Glutamatergic neuron (in vitro differentiated cells): ENCODE data around the gene BNIP1. TPM values are rescaled to one million over a fixed set of nuclear protein-coding genes. Genes with fewer than 3 reads are reported as not detected.

Experiments used
- DNase-seq: peaks from one replicate; pipeline ENCODE4 v3.0.0; 2022
- H3K27ac Mint-ChIP-seq: one replicate; pipeline ENCODE4 v1.8.0; 2020; ENCODE audit warnings: mild to moderate bottlenecking, mixed read lengths, inconsistent platforms; ENCODE audit not compliant: unreplicated experiment
- H3K27me3 Mint-ChIP-seq: one replicate; pipeline ENCODE4 v1.8.0; 2020; ENCODE audit warnings: mild to moderate bottlenecking, moderate library complexity, mixed read lengths, inconsistent platforms; ENCODE audit not compliant: unreplicated experiment
- H3K36me3 Mint-ChIP-seq: one replicate; pipeline ENCODE4 v1.8.0; 2020; ENCODE audit warnings: mild to moderate bottlenecking, mixed read lengths, inconsistent platforms; ENCODE audit not compliant: unreplicated experiment
- H3K4me1 Mint-ChIP-seq: one replicate; pipeline ENCODE4 v1.8.0; 2020; ENCODE audit warnings: mild to moderate bottlenecking, low read depth, mixed read lengths, inconsistent platforms; ENCODE audit not compliant: unreplicated experiment
- H3K4me3 Mint-ChIP-seq: one replicate; pipeline ENCODE4 v1.8.0; 2020; ENCODE audit warnings: mild to moderate bottlenecking, mixed read lengths, inconsistent platforms; ENCODE audit not compliant: unreplicated experiment
- H3K9me3 Mint-ChIP-seq: one replicate; pipeline ENCODE4 v1.8.0; 2020; ENCODE audit warnings: mild to moderate bottlenecking, moderate library complexity, mixed read lengths, inconsistent platforms; ENCODE audit not compliant: unreplicated experiment
- CTCF ChIP-seq: fragments of 200-600 bp; sonication (generic); IDR thresholded peaks from one replicate; pipeline ENCODE4 v1.5.0; 2021; ENCODE audit not compliant: partially characterized antibody, unreplicated experiment
- total RNA-seq: library from RNA; stranded (reverse); fragmentation: NEBNext Ultra II Directional; extraction: Animal tissue kit (Norgen Biotek cat#: 25700); gene quantifications from one replicate; pipeline ENCODE4 v1.2.1, GENCODE V29; 2021; ENCODE audit not compliant: unreplicated experiment

Gene BNIP1
- total RNA-seq, 1 donor from 2014 or later, result 12.5 TPM

DNA sequence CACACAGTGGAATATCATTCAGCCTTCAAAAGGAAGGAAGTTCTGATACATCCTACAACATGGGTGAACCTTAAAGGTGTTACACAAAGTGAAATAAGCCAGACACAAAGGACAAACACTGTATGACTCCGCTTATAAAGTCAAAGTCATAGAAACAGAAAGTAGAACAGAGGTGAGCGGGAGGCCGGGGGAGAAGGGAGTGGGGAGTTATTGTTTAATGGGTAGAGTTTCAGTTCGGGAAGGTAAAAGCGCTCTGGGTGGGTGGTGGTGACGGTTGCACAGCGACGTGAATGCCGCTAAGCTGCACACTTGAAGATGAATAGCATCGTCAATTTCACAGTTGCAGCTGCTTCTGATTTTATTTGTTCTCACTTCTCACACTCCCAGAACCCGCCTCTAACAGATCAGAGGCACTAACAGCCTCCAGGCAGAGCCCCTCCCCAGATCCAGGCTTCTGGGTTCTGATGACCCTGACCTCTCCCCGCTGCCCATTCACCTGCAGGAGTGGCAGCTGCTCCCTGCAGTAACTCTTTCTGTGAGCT lies 34.1 kb downstream of the BNIP1 start:
- Mint-ChIP-seq H3K36me3 (peaks cover 9% of the 10 kb centered on the region), H3K9me3 (no peaks in the 10 kb centered on the region), H3K27ac (no peak overlapping the region), H3K27me3 (peaks cover 2% of the 10 kb centered on the region), H3K4me1 (no peaks in the 10 kb centered on the region), H3K4me3 (no peak overlapping the region)
- no peak for DNase-seq
- no peak for TF ChIP-seq CTCF

- no peaks in the 10 kb centered on the region for H3K4me1 Mint-ChIP-seq
- no peaks in the 10 kb centered on the region for H3K9me3 Mint-ChIP-seq
- no peak for DNase-seq
- H3K27ac Mint-ChIP-seq, result no peak overlapping the region
- no peak overlapping the region for H3K4me3 Mint-ChIP-seq
- TF ChIP-seq CTCF, result no peak
- peaks cover 3% of the 10 kb centered on the region for H3K27me3 Mint-ChIP-seq
- peaks cover 9% of the 10 kb centered on the region for H3K36me3 Mint-ChIP-seq
Measured at GRCh38 chr5:173180331-173180730, 36.0 kb downstream of the BNIP1 start.

GRCh38 chr5:173187054-173187743 lies 42.9 kb downstream of the BNIP1 start:
- no peak for DNase-seq
- Mint-ChIP-seq H3K4me3 (no peak overlapping the region), H3K9me3 (no peaks in the 10 kb centered on the region), H3K27ac (no peak overlapping the region), H3K36me3 (no peaks in the 10 kb centered on the region), H3K4me1 (no peaks in the 10 kb centered on the region), H3K27me3 (peaks cover 3% of the 10 kb centered on the region)
- no peak for TF ChIP-seq CTCF

DNA sequence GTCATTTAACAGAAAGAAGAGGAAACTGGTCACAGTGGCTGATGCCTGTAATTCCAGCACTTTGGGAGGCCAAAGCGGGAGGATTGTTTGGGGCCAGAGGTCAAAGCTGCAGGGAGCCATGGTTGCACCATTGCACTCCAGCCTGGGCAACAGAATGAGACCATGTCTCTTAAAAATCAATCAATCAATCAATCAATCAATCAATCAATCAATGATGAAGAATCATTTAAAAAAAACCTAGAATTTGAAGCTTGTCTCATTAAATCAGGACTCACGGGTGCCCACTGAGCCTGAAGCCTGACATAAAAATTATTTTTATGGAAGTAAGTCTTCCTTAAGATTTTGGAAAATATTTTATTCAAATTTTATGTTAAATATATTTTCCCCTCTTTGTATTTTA lies 43.9 kb downstream of the BNIP1 start:
- no peak for TF ChIP-seq CTCF
- Mint-ChIP-seq H3K4me3 (no peak overlapping the region), H3K27me3 (peaks cover 3% of the 10 kb centered on the region), H3K9me3 (peaks cover 1% of the 10 kb centered on the region), H3K27ac (no peak overlapping the region), H3K36me3 (no peaks in the 10 kb centered on the region), H3K4me1 (no peaks in the 10 kb centered on the region)
- DNase-seq, result no peak

DNA sequence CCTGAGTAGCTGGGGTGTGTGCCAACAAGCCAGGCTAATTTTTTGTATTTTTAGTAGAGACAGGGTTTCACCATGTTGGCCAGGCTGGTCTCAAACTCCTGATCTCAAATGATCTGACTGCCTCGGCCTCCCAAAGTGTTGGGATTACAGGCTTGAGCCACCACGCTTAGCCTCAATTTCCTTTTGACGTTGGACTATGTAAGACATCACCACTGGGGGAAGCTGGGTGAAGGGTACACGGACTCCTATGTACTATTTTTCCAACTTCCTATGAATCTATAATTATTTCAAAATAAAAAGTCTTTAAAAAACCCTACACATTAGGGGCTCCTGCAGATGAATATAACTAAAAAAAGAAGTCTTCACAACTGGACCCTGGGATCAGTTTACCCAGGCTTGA lies 46.7 kb downstream of the BNIP1 start:
- Mint-ChIP-seq H3K4me1 (no peaks in the 10 kb centered on the region), H3K4me3 (no peak overlapping the region), H3K36me3 (no peaks in the 10 kb centered on the region), H3K9me3 (peaks cover 3% of the 10 kb centered on the region), H3K27me3 (peaks cover 2% of the 10 kb centered on the region), H3K27ac (no peak overlapping the region)
- TF ChIP-seq CTCF, result no peak
- DNase-seq, result no peak
